IMR-90 (cell line): ENCODE measurements around the gene TAF11L11. TPM values are rescaled to one million over a fixed set of nuclear protein-coding genes. Genes with fewer than 3 reads are reported as not detected.

Experiments
- ATAC-seq: fragments of 200-7000 bp; cut with Tn5 transposase; 2 replicates; pipeline ENCODE4 v1.9.1; 2020; ENCODE audit warnings: low read depth, mild to moderate bottlenecking, moderate library complexity
- BruUV-seq: library from RNA; stranded (reverse); fragments of 400-500 nt; replicated peaks from 2 replicates; lab custom pipeline; 2021; lab: Mats Ljungman, UMichigan
- CTCF ChIA-PET: fragments of 300-600 bp; formaldehyde crosslinking; extraction: SDS; loops from one replicate; lab custom pipeline; 2021; ENCODE audit warnings: antibody characterized with exemption; lab: Yijun Ruan, JAX
- POLR2A ChIA-PET: fragments of 300-600 bp; sonication (Branson Sonifier 250); formaldehyde crosslinking; loops from one replicate; lab custom pipeline; 2022; ENCODE audit warnings: antibody characterized with exemption; ENCODE audit not compliant: unreplicated experiment; lab: Charles Lee
- DNase-seq: peaks from one replicate; pipeline ENCODE4 v3.0.0; 2013
- H2AFZ ChIP-seq: replicated peaks from 2 replicates; pipeline ENCODE3; 2013; ENCODE audit warnings: low read length, mild to moderate bottlenecking; ENCODE audit not compliant: poor library complexity
- H2AK5ac ChIP-seq: 2 replicates; pipeline ENCODE4 v1.6.1; 2013; ENCODE audit warnings: low read depth, low read length, inconsistent platforms
- H2AK9ac ChIP-seq: replicated peaks from 2 replicates; pipeline ENCODE3; 2013; ENCODE audit warnings: mild to moderate bottlenecking, low read depth, low read length, moderate library complexity; ENCODE audit not compliant: poor library complexity
- H2BK120ac ChIP-seq: 2 replicates; pipeline ENCODE4 v1.6.1; 2013; ENCODE audit warnings: low read depth, low read length, inconsistent platforms
- H2BK15ac ChIP-seq: 3 replicates; pipeline ENCODE4 v1.6.1; 2013; ENCODE audit warnings: low read depth, low read length, inconsistent platforms
- H2BK20ac ChIP-seq: 2 replicates; pipeline ENCODE4 v1.6.1; 2013; ENCODE audit warnings: low read depth, mild to moderate bottlenecking, inconsistent platforms, low read length, moderate library complexity
- H2BK5ac ChIP-seq: 2 replicates; pipeline ENCODE4 v1.6.1; 2013; ENCODE audit warnings: mild to moderate bottlenecking, low read depth, low read length, inconsistent platforms; ENCODE audit not compliant: poor library complexity, severe bottlenecking
- H3K14ac ChIP-seq: replicated peaks from 2 replicates; pipeline ENCODE4 v1.6.1; 2013; ENCODE audit warnings: low read depth, low read length, inconsistent platforms
- H3K18ac ChIP-seq: 2 replicates; pipeline ENCODE4 v1.6.1; 2013; ENCODE audit warnings: low read depth, low read length, control low read depth
- H3K23ac ChIP-seq: 2 replicates; pipeline ENCODE4 v1.6.1; 2013; ENCODE audit warnings: low read depth, low read length, inconsistent platforms
- H3K27ac ChIP-seq: 2 replicates; pipeline ENCODE4 v1.5.1; 2013; ENCODE audit warnings: mild to moderate bottlenecking, control low read depth, low read length; ENCODE audit not compliant: insufficient read depth
- H3K27me3 ChIP-seq: 2 replicates; pipeline ENCODE4 v1.6.1; 2013; ENCODE audit warnings: low read length; ENCODE audit not compliant: control insufficient read depth, insufficient read depth
- H3K36me3 ChIP-seq: 2 replicates; pipeline ENCODE4 v1.6.1; 2013; ENCODE audit warnings: low read length, mixed read lengths; ENCODE audit not compliant: control insufficient read depth, insufficient read depth
- H3K4ac ChIP-seq: 2 replicates; pipeline ENCODE4 v1.6.1; 2013; ENCODE audit warnings: low read depth, low read length, inconsistent platforms
- H3K4me1 ChIP-seq: 2 replicates; pipeline ENCODE4 v1.6.1; 2013; ENCODE audit warnings: low read length, mixed read lengths; ENCODE audit not compliant: control insufficient read depth, insufficient read depth
- H3K4me2 ChIP-seq: 2 replicates; pipeline ENCODE4 v1.6.1; 2013; ENCODE audit warnings: low read depth, mild to moderate bottlenecking, control low read depth, low read length, moderate library complexity
- H3K4me3 ChIP-seq: 2 replicates; pipeline ENCODE4 v1.5.1; 2013; ENCODE audit warnings: low read depth, mild to moderate bottlenecking, control low read depth, low read length, moderate library complexity; ENCODE audit not compliant: insufficient read depth
- H3K56ac ChIP-seq: 2 replicates; pipeline ENCODE4 v1.6.1; 2013; ENCODE audit warnings: low read length, inconsistent platforms; ENCODE audit not compliant: insufficient read depth; ENCODE audit errors: extremely low read depth
- H3K79me1 ChIP-seq, 2 experiments: 2 replicates each; pipeline ENCODE4 v1.6.1; 2013; ENCODE audit warnings: low read length in 2 of 2, inconsistent platforms in 1 of 2, low read depth in 1 of 2
- H3K9ac ChIP-seq: 2 replicates; pipeline ENCODE4 v1.6.1; 2013; ENCODE audit warnings: low read depth, low read length, control low read depth
- H3K9me1 ChIP-seq: 2 replicates; pipeline ENCODE4 v1.6.1; 2013; ENCODE audit warnings: low read length, inconsistent platforms; ENCODE audit not compliant: insufficient read depth
- H3K9me3 ChIP-seq: 2 replicates; pipeline ENCODE4 v1.6.1; 2013; ENCODE audit warnings: low read length; ENCODE audit not compliant: control insufficient read depth, insufficient read depth
- H4K20me1 ChIP-seq: 2 replicates; pipeline ENCODE4 v1.6.1; 2013; ENCODE audit warnings: low read length, inconsistent platforms; ENCODE audit not compliant: insufficient read depth
- H4K5ac ChIP-seq: 2 replicates; pipeline ENCODE4 v1.6.1; 2013; ENCODE audit warnings: mild to moderate bottlenecking, low read depth, low read length, control low read depth
- H4K8ac ChIP-seq, 2 experiments: 2 replicates each; pipeline ENCODE4 v1.6.1; 2013; ENCODE audit warnings: low read depth in 2 of 2, low read length in 2 of 2, control low read depth in 1 of 2, inconsistent platforms in 1 of 2
- H4K91ac ChIP-seq: 2 replicates; pipeline ENCODE4 v1.6.1; 2013; ENCODE audit warnings: low read depth, low read length, inconsistent platforms; ENCODE audit not compliant: insufficient read depth
- MAFK ChIP-seq: IDR thresholded peaks from 2 replicates; pipeline ENCODE4 v1.6.1; 2012; ENCODE audit warnings: low read depth, low read length, improper control_type of control experiment
- NFE2L2 ChIP-seq: fragments of 150-350 bp; IDR thresholded peaks from 2 replicates; pipeline ENCODE4 v1.6.1; 2016; ENCODE audit warnings: low read depth, mild to moderate bottlenecking, low read length
- SMC3 ChIP-seq: fragments of 150-350 bp; IDR thresholded peaks from 2 replicates; pipeline ENCODE4 v1.6.1; 2016; ENCODE audit warnings: low read depth, mild to moderate bottlenecking, antibody characterized with exemption, low read length, moderate library complexity
- WGBS, 2 experiments: methylation state at CpG; one replicate each; pipeline versions ENCODE4 v1.1.5 to v1.1.7; 2013; ENCODE audit warnings: missing lambda C conversion rate in 2 of 2; ENCODE audit not compliant: insufficient read length in 1 of 2; ENCODE audit errors: extremely low coverage in 2 of 2; 5-methylcytosine and 5-hydroxymethylcytosine counted together
- dilution Hi-C: fragments of 300-500 bp; cut with HindIII; formaldehyde crosslinking; loops from one replicate; pipeline ENCODE4 v1.14.3; 2018; ENCODE audit warnings: low sequenced_read_pairs; ENCODE audit not compliant: unreplicated experiment
- in situ Hi-C: fragments of 300-500 bp; cut with MboI; formaldehyde crosslinking; loops from 3 replicates; pipeline ENCODE4 v1.14.3; 2019; ENCODE audit warnings: low sequenced_read_pairs, inconsistent platforms, mixed read lengths
- intact Hi-C: fragments of 100-400 bp; cut with micrococcal nuclease; formaldehyde crosslinking; loops from 2 replicates; pipeline ENCODE4 v1.10.0; 2022
- polyA plus RNA-seq, 3 experiments: library from polyadenylated mRNA; depleted of rRNA; stranded (reverse); fragments of >200 nt; gene quantifications; 2 replicates each; pipeline ENCODE4 v1.2.3, GENCODE V29; 2012; ENCODE audit warnings: low replicate concordance in 1 of 3
- total RNA-seq: library from RNA; depleted of rRNA; stranded (reverse); fragments of >200 nt; gene quantifications from 2 replicates; pipeline ENCODE4 v1.2.3, GENCODE V29; 2012

TAF11L11 gene
- total and polyA plus RNA-seq, 2 of the 4 experiments (the other 2 are of a cell fraction): not detected

DNA sequence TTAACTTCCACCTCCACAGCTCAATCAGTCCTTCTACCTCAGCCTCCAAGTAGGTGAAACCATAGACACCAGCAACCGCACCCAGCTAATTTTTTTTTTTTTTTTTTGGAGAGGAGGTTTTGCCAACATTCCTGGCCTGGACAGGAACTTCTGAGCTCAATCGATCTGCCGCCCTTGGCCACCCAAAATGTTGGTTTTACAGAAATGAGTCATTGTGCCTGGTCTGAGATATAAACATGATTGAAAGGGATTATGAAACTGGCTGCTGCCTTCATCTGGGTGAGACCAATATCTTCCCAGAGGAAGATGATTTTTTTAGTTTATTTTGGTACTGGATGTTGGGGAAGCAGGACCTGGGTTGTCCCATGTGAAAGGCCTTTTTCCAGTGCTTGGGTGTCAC lies 15.4 kb downstream of the TAF11L11 start:
- Histone ChIP-seq H3K56ac (no peak overlapping the region), H2BK15ac (no peak overlapping the region), H3K4me3 (no peak overlapping the region), H2AK9ac (no peak overlapping the region), H3K79me1 (no peaks in the 10 kb centered on the region), H2BK20ac (no peak overlapping the region), H2BK120ac (no peak overlapping the region), H3K9ac (no peak overlapping the region), H2AFZ (no peak overlapping the region), H3K4me1 (no peaks in the 10 kb centered on the region), H3K27ac (no peak overlapping the region), H2AK5ac (no peak overlapping the region), H2BK5ac (no peak overlapping the region), H3K4ac (no peak overlapping the region), H3K14ac (no peak overlapping the region), H3K9me3 (no peaks in the 10 kb centered on the region; the same call in 1 of the 2 replicates), H4K20me1 (no peaks in the 10 kb centered on the region), H4K91ac (no peak overlapping the region), H3K23ac (no peak overlapping the region), H4K8ac (no peak overlapping the region), H4K5ac (no peak overlapping the region), H3K4me2 (no peak overlapping the region), H3K36me3 (no peaks in the 10 kb centered on the region), H3K18ac (no peak overlapping the region), H3K9me1 (no peaks in the 10 kb centered on the region), H3K27me3 (no peaks in the 10 kb centered on the region)
- no peak for TF ChIP-seq NFE2L2
- TF ChIP-seq MAFK: no peak
- no peak for TF ChIP-seq SMC3
- WGBS, 2 experiments: no CpG with 5 or more reads among the region's 3 CpGs
- dilution Hi-C loops (no loop called here), intact Hi-C loops (no loop called here), in situ Hi-C loops (no loop called here)
- ATAC-seq (no peak), DNase-seq (no peak)
- no TSS peak for BruUV-seq
- POLR2A ChIA-PET: no interaction called here
- CTCF ChIA-PET: no interaction called here
